Esophagus (tissue), 2 donors: ENCODE results near the gene PILRA. TPM values are rescaled to one million over a fixed set of nuclear protein-coding genes. Genes with fewer than 3 reads are reported as not detected.

Source experiments
- H3K27ac ChIP-seq, 2 donors: one replicate each; pipeline ENCODE4 v1.5.1; 2013; ENCODE audit warnings: low read depth in 2 of 2, mild to moderate bottlenecking in 2 of 2, inconsistent platforms in 1 of 2, low read length in 1 of 2, moderate library complexity in 1 of 2
- H3K27me3 ChIP-seq, 2 donors: one replicate each; pipeline ENCODE4 v1.6.1; 2013; ENCODE audit warnings: low read length in 2 of 2, control low read depth in 1 of 2, mild to moderate bottlenecking in 1 of 2; ENCODE audit not compliant: insufficient read depth in 2 of 2, control insufficient read depth in 1 of 2
- H3K36me3 ChIP-seq, 2 donors: one replicate each; pipeline ENCODE4 v1.6.1; 2013; ENCODE audit warnings: low read length in 1 of 2; ENCODE audit not compliant: control insufficient read depth in 2 of 2, insufficient read depth in 2 of 2
- H3K4me1 ChIP-seq, 2 donors: one replicate each; pipeline ENCODE4 v1.6.1; 2013; ENCODE audit warnings: low read length in 1 of 2; ENCODE audit not compliant: control insufficient read depth in 2 of 2, insufficient read depth in 2 of 2
- H3K4me3 ChIP-seq, 2 donors: one replicate each; pipeline ENCODE4 v1.5.1; 2013; ENCODE audit warnings: low read length in 2 of 2, mild to moderate bottlenecking in 2 of 2, low read depth in 1 of 2, moderate library complexity in 1 of 2
- H3K9me3 ChIP-seq, 2 donors: one replicate each; pipeline ENCODE4 v1.6.1; 2013; ENCODE audit warnings: mild to moderate bottlenecking in 2 of 2, low read depth in 1 of 2, low read length in 1 of 2, moderate library complexity in 1 of 2; ENCODE audit not compliant: control insufficient read depth in 2 of 2, insufficient read depth in 1 of 2
- WGBS, 2 donors: extraction: QIAGEN DNeasy Blood & Tissue Kit; methylation state at CpG; one replicate each; pipeline ENCODE4 v1.1.7; 2013; 5-methylcytosine and 5-hydroxymethylcytosine counted together
- polyA plus RNA-seq, 2 donors: library from polyadenylated mRNA; stranded (reverse); fragments of 200-250 nt; gene quantifications; one replicate each; pipeline ENCODE4 v1.2.3, GENCODE V29; 2013
- donor health status: healthy with polysubstance abuse.
- donor health status: Bipolar disorder and iron deficiency.

Gene PILRA
- polyA plus RNA-seq, 2 donors = 0.85 to 1.7 TPM

DNA sequence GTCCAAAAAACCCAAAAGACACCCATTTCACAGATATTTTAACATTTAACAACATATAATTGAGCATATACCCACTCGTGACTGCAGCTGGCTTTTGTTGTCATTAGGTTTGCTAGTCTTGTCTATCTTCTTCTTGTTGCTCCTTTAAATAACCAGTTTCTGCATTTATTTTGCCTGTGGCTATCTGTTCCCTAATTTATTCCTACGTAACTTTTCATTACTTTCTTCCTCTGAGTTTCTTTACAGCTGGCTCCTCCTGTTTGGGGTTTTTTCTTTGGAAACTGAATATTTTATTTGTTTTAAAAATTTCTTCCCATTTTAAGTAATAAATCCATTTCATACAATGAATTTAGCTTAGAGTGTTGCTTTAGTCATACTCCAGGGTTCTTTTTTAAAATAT lies 14.4 kb downstream of the PILRA start:
- Histone ChIP-seq H3K27ac (no peak overlapping the region), H3K9me3 (no peaks in the 10 kb centered on the region), H3K4me3 (no peak overlapping the region), H3K27me3 (no peaks in the 10 kb centered on the region), H3K36me3 (no peaks in the 10 kb centered on the region), H3K4me1 (no peaks in the 10 kb centered on the region)
- 70 to 72% methylated on average over 2 of the region's 2 CpGs for WGBS, 2 donors

GRCh38 chr7:100389437-100390088 lies 16.3 kb downstream of the PILRA start:
- Histone ChIP-seq H3K36me3 (no peaks in the 10 kb centered on the region), H3K9me3 (no peaks in the 10 kb centered on the region), H3K4me1 (no peaks in the 10 kb centered on the region), H3K4me3 (no peak overlapping the region), H3K27ac (no peak overlapping the region), H3K27me3 (no peaks in the 10 kb centered on the region)
- WGBS, 2 donors = 65 to 71% methylated on average over 9 of the region's 9 CpGs

- H3K27ac ChIP-seq = no peak overlapping the region
- 57 to 68% methylated on average over 3 of the region's 3 CpGs for WGBS, 2 donors
- H3K36me3 ChIP-seq = no peaks in the 10 kb centered on the region
- H3K4me1 ChIP-seq = no peaks in the 10 kb centered on the region
- H3K4me3 ChIP-seq = no peak overlapping the region
- H3K27me3 ChIP-seq = no peaks in the 10 kb centered on the region
- H3K9me3 ChIP-seq = no peaks in the 10 kb centered on the region
These were observed 17.2 kb downstream of the PILRA start for GRCh38 chr7:100390286-100391009.

- Histone ChIP-seq H3K36me3 (no peaks in the 10 kb centered on the region), H3K27ac (no peak overlapping the region), H3K27me3 (no peaks in the 10 kb centered on the region), H3K4me1 (peaks cover 0 to 3% of the 10 kb centered on the region in 2 donors), H3K9me3 (no peaks in the 10 kb centered on the region), H3K4me3 (no peak overlapping the region)
- WGBS, 2 donors = 76 to 78% methylated on average over 4 of the region's 4 CpGs
These were observed 20.1 kb downstream of the PILRA start for GRCh38 chr7:100393233-100393905.

- Histone ChIP-seq H3K4me1 (peaks cover 0 to 3% of the 10 kb centered on the region in 2 donors), H3K27me3 (no peaks in the 10 kb centered on the region), H3K4me3 (no peak overlapping the region), H3K27ac (no peak overlapping the region), H3K36me3 (no peaks in the 10 kb centered on the region), H3K9me3 (no peaks in the 10 kb centered on the region)
- 59 to 81% methylated on average over 2 of the region's 2 CpGs for WGBS, 2 donors
These were observed 20.8 kb downstream of the PILRA start for GRCh38 chr7:100394077-100394476.

DNA sequence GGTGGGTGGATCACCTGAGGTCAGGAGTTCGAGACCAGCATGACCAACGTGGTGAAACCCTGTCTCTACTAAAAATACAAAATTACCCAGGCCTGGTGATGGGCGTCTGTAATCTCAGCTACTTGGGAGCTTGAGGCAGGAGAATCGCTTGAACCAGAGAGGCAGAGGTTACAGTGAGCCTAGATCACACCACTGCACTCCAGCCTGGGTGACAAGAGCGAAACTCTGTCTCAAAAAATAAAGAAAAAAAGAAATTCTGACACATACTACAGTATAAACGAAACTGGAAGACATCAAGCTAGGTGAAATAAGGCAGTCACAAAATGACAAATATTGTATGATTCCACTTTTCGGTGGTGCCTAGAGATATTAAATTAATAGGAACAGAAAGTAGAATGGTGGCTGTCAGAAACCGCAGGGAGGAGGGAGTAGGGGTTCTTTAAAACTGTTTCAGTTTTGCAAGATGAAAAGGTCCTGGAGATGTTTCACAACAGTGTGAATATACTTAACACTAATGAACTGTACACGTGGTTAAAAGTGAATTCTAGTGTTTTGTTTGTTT lies 23.2 kb downstream of the PILRA start:
- 65 to 68% methylated on average over 9 of the region's 9 CpGs for WGBS, 2 donors
- H3K9me3 ChIP-seq = no peaks in the 10 kb centered on the region
- no peaks in the 10 kb centered on the region for H3K27me3 ChIP-seq
- H3K27ac ChIP-seq = no peak overlapping the region
- no peak overlapping the region for H3K4me3 ChIP-seq
- peaks cover 0 to 3% of the 10 kb centered on the region in 2 donors for H3K4me1 ChIP-seq
- H3K36me3 ChIP-seq = no peaks in the 10 kb centered on the region

- peaks cover 0 to 3% of the 10 kb centered on the region in 2 donors for H3K4me1 ChIP-seq
- H3K9me3 ChIP-seq = no peaks in the 10 kb centered on the region
- H3K36me3 ChIP-seq = no peaks in the 10 kb centered on the region
- H3K27me3 ChIP-seq = no peaks in the 10 kb centered on the region
- H3K4me3 ChIP-seq = no peak overlapping the region
- no peak overlapping the region for H3K27ac ChIP-seq
- WGBS, 2 donors = 57 to 58% methylated on average over 13 of the region's 13 CpGs
These were observed 24.2 kb downstream of the PILRA start for GRCh38 chr7:100397315-100398081.

GRCh38 chr7:100398239-100398638 lies 25.0 kb downstream of the PILRA start:
- H3K36me3 ChIP-seq = no peaks in the 10 kb centered on the region
- H3K4me3 ChIP-seq = no peak overlapping the region
- peaks cover 0 to 3% of the 10 kb centered on the region in 2 donors for H3K4me1 ChIP-seq
- no peak overlapping the region for H3K27ac ChIP-seq
- WGBS, 2 donors = 45 to 59% methylated on average over 2 of the region's 2 CpGs
- no peaks in the 10 kb centered on the region for H3K9me3 ChIP-seq
- H3K27me3 ChIP-seq = no peaks in the 10 kb centered on the region

GRCh38 chr7:100400041-100400440 lies 26.8 kb downstream of the PILRA start:
- Histone ChIP-seq H3K36me3 (no peaks in the 10 kb centered on the region), H3K9me3 (no peaks in the 10 kb centered on the region), H3K4me1 (peaks cover 0 to 3% of the 10 kb centered on the region in 2 donors), H3K4me3 (no peak overlapping the region), H3K27me3 (no peaks in the 10 kb centered on the region), H3K27ac (no peak overlapping the region)
- 95 to 100% methylated on average over 3 of the region's 3 CpGs for WGBS, 2 donors
